SHP77 treated with DMSO at 0.1 percent for 48 hours (cell line): ENCODE results near the gene FETUB.

Experiments used
- DNase-seq: peaks from one replicate; lab custom pipeline; 2025; lab: John Stamatoyannopoulos, UW

The FETUB gene, protein sequence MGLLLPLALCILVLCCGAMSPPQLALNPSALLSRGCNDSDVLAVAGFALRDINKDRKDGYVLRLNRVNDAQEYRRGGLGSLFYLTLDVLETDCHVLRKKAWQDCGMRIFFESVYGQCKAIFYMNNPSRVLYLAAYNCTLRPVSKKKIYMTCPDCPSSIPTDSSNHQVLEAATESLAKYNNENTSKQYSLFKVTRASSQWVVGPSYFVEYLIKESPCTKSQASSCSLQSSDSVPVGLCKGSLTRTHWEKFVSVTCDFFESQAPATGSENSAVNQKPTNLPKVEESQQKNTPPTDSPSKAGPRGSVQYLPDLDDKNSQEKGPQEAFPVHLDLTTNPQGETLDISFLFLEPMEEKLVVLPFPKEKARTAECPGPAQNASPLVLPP

GRCh38 chr3:186639778-186640472 is at the start of gene FETUB:
Gene FETUB, plus strand, starts transcription at chr3:186640399. Its CDS starts 62 bp downstream, at chr3:186640461.
- DNase-seq = no peak

- DNase-seq = no peak
These were observed 49.5 kb upstream of the FETUB start for GRCh38 chr3:186590580-186591295.

DNA sequence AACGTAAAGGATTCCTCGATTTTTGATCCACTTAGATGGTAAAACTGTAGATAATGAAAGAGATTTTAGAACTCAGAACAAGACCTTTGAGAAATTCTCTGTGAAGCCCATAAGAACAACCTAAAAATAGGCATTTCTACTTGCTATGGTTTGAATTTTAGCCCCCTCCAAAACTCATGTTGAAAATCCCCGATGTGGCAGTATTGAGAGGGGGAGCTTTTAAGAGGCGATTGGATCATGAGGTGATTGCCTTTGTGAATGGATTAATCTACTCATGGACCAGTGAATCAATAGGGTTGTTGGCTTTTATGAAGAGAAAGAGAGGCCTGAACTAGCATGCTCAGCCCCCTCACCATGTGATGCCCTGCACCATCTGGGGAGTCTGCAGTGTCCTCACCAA is 47.5 kb upstream of the FETUB start:
- DNase-seq = no peak

GRCh38 chr3:186593862-186594261 is 46.3 kb upstream of the FETUB start:
- no peak for DNase-seq

- no peak for DNase-seq
These were observed 45.5 kb upstream of the FETUB start for GRCh38 chr3:186594591-186595113.

GRCh38 chr3:186596568-186597287 is 43.5 kb upstream of the FETUB start:
- DNase-seq = no peak

DNA sequence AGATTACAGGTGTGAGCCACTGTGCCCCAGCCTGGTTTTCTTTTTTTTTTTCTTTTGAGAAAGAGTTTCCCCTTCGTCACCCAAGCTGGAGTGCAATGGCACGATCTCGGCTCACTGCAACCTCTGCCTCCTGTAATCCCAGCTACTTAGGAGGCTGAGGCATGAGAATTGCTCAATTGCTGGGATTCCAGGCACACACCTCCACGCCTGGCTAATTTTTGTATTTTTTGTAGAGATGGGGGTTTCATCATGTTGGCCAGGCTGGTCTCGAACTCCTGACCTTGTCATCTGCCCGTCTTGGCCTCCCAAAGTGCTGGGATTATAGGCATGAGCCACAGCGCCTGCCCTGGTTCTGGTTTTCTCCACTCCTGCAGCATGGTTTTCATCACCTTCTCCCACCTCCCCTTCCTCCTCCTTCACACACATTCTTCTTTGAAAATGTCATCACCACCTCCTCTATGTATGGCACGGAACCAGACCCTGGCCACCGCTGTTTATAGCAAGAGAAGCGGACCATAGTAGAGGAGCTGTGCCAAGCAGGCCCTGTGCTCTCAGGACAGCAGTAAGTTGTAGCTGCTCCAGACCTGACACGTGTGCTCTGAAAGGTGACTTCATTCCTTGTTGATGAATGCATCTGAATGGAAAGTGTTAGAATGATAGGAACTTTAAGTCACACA is 42.0 kb upstream of the FETUB start:
- no peak for DNase-seq

DNA sequence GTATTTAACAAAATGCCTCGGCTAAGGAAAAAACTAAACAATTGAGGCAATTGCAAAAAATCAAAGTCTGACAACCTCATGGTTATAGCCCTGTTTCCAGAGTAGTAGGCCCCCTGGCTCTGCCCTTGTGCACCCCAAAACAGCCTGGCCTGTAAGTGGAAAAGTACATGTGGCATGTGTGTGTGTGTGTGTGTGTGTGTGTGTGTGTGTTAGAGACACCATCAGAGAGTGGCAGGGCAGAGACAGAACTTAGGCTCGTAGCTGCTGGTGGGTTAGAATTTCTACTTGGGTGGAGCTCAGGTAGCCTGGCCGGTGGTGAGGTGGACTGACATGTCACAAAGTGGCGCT is 41.4 kb upstream of the FETUB start:
- no peak for DNase-seq

DNA sequence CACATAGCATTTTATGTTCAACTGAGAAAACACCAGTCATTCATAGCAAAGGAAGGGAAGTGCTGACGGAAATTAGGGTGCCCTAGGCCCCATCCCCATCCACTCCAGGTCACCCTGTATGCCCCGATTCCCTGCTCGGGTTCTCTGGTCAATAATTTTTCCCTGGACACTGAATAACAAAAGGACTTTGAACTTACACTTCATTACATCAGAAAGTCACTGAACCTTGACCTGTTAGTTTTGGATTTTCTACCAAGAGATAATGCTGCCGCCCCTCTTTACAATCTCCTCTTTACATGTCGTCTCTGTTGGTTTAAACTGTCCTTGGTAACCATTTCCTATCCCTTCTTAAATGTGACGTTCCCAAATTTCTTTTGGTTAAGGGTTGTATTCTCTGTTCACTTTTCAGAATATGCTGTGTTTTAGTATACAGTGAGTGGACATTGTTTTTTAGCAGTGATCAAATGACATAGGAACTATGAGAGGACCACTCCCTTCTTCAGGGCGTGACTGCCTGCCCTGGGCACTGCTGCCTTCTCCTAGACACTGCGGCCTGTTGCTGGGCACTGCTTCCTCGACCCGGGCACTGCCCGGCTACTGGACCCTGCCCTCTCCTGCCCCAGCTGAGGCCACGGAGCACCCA is 40.9 kb upstream of the FETUB start:
- DNase-seq = no peak

DNA sequence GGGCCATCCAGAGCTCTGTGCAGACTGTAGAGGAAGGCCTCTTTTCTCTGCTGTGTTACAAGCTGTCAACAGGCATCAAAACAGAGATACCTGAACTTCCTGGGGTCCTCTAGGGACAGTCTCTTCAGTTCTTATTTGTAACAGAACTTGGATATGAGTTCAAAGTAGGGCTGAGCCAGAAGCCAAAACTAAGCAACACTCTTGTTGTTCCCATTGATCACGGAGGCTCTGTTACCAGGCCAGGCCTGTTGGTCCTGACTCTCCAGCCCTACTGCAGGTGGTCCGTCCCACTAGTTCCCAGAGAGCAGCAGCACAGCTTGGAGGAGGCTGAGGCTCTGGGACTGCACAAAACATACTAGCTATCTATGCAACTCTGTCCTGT is 40.4 kb upstream of the FETUB start:
- DNase-seq = no peak

GRCh38 chr3:186600896-186601295 is 39.3 kb upstream of the FETUB start:
- no peak for DNase-seq

GRCh38 chr3:186603159-186603558 is 37.0 kb upstream of the FETUB start:
- DNase-seq = no peak

- no peak for DNase-seq
These were observed 35.1 kb upstream of the FETUB start for GRCh38 chr3:186605078-186605477.

- DNase-seq = no peak
These were observed 34.3 kb upstream of the FETUB start for GRCh38 chr3:186605561-186606545.

DNA sequence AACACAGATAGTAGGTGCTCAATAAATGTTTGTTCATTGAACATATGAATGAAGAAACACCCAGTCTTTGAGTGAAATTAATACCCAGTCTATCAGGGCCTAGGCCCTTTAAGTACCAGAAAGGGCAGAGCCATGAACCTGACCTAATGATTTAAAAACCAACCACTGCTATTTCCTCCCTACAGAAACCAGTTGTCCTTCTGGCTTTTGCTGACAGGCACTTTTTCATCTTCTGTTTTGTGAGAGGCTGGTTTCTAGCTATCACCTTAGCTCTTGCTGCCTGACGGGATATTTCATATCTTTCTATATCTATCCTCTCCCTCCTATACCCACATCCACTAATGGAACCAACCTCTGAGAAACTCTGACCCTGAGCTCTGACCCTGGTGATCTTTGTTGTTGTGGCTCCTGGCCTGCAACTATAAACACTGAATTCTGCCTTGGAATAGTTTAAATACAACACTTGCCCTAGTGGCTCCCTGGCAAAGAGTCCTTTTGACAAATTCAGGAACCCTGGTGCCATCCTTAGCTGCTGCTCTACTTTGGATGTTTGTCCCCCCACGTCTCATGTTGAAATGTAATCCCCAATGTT is 31.5 kb upstream of the FETUB start:
- DNase-seq = no peak

GRCh38 chr3:186609247-186609868 is 30.8 kb upstream of the FETUB start:
- no peak for DNase-seq

DNA sequence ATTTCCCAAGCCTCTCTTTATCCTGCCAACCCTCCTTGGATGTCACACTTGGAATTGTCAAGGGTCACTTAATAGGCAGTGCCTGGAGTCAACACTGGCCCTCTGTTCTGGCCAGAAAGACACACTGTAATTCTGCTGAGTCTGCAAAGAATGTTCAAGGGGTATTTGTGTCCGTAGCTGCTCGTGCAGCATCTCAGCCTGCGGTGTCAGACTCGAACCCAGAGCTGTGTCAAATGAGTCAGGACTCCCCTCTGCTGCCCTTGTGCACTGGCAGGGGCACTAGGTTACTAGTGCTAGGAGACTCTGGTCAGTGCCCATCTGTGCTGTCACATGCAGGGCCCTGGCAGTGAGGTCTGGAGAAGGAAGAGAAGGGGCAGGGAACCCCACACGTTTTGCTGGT is 28.1 kb upstream of the FETUB start:
- DNase-seq = no peak

DNA sequence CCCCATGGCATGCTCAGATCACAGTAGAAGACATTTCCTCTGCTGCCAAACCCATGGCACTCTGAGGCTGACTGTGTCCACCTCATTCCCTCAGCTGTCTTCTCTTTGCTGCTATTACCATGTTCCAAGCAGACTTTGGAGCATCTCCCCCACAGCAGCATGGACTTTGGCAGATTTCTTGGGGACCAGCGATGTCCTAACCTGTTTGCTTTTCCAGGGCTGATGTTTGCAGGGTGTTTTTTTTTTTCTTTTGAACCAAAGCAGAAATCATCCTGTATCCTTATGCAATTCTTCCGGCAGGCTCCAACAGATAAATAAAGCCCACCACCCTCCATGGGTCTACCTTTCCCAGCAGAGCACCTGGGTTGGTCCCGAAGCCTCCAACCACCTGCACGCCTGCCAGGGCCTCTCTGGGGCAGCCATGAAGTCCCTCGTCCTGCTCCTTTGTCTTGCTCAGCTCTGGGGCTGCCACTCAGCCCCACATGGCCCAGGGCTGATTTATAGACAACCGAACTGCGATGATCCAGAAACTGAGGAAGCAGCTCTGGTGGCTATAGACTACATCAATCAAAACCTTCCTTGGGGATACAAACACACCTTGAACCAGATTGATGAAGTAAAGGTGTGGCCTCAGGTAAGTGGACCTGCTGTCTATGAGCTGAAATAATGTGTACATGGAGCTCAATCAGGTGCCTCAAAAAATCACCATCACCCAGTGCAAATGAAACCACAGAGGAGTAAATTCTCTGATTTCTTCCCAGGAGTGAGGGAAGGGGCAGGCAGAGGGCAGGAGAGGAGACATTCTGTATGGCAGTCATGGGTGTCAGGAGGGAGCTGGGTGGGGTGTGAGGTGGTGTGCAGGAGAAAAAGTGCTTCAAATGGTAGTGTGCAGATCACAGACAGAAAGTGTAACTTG is 27.2 kb upstream of the FETUB start, which contains the start of gene AHSG:
Gene AHSG (plus strand): TSS at position 340 of the 916 bp plus-strand sequence. CDS start 82 bp downstream, at position 422.
- no peak for DNase-seq
